T-helper 17 cell (primary cell): ENCODE data around the gene GABBR2. TPM values are rescaled to one million over a fixed set of nuclear protein-coding genes. Genes with fewer than 3 reads are reported as not detected.
"Not testable (repeated sequence)": the region's sequence is repeated elsewhere in the genome, so short reads cannot be mapped to it uniquely, and the experiment has no call there.

Experiments
- ATAC-seq: fragments of 150-1000 bp; cut with Tn5 transposase; 2 replicates; pipeline ENCODE4 v1.10.0; 2021; ENCODE audit warnings: mild to moderate bottlenecking, moderate library complexity
- DNase-seq, 3 donors: peaks; one replicate each; pipeline versions ENCODE4 v3.0.0 to v3.0.0-alpha.2; 2020 to 2021
- H3K9me3 ChIP-seq: one replicate; pipeline ENCODE4 v1.7.0; 2013; ENCODE audit warnings: low read length, mild to moderate bottlenecking; ENCODE audit not compliant: control insufficient read depth, poor library complexity, severe bottlenecking
- H3K27ac Mint-ChIP-seq: one replicate; pipeline ENCODE4 v1.8.0; 2022; ENCODE audit warnings: mild to moderate bottlenecking, moderate library complexity, mixed read lengths
- H3K27me3 Mint-ChIP-seq: one replicate; pipeline ENCODE4 v1.8.0; 2022; ENCODE audit warnings: mixed read lengths
- H3K36me3 Mint-ChIP-seq: one replicate; pipeline ENCODE4 v1.8.0; 2022; ENCODE audit warnings: low read depth, mixed read lengths
- H3K4me1 Mint-ChIP-seq: one replicate; pipeline ENCODE4 v1.8.0; 2022; ENCODE audit warnings: mild to moderate bottlenecking, mixed read lengths
- H3K4me3 Mint-ChIP-seq: one replicate; pipeline ENCODE4 v1.8.0; 2022; ENCODE audit warnings: mild to moderate bottlenecking, moderate library complexity, mixed read lengths
- total RNA-seq, 4 donors: library from RNA in 2 of 4; stranded (reverse) in 2 of 4; gene quantifications; one replicate each; pipeline ENCODE4 v1.2.3 and lab custom pipeline; 2022 to 2026

GABBR2 gene
- total RNA-seq, 2 donors from 2014 or later, result not detected

- Mint-ChIP-seq H3K27me3 (peaks cover 60% of the 10 kb centered on the region), H3K36me3 (no peaks in the 10 kb centered on the region), H3K27ac (no peak overlapping the region), H3K4me1 (no peaks in the 10 kb centered on the region), H3K4me3 (no peak overlapping the region)
- ATAC-seq, result no peak
- no peaks in the 10 kb centered on the region for H3K9me3 ChIP-seq
- no peak for DNase-seq
Observed at GRCh38 chr9:98479967-98480847, 228.5 kb downstream of the GABBR2 start.

GRCh38 chr9:98479449-98479848 is 229.3 kb downstream of the GABBR2 start:
- no peak overlapping the region for H3K27ac Mint-ChIP-seq

GRCh38 chr9:98477884-98478283 is 230.9 kb downstream of the GABBR2 start:
- Mint-ChIP-seq H3K36me3 (no peaks in the 10 kb centered on the region), H3K4me1 (peaks cover 3% of the 10 kb centered on the region), H3K4me3 (no peak overlapping the region), H3K27ac (no peak overlapping the region), H3K27me3 (peaks cover 45% of the 10 kb centered on the region)
- no peaks in the 10 kb centered on the region for H3K9me3 ChIP-seq
- ATAC-seq (no peak), DNase-seq (no peak)

More at GRCh38 chr9:98479449-98479848, 229.3 kb downstream of the GABBR2 start:
- H3K9me3 ChIP-seq, result no peaks in the 10 kb centered on the region
- ATAC-seq (no peak), DNase-seq (no peak)
- Mint-ChIP-seq H3K27me3 (peaks cover 58% of the 10 kb centered on the region), H3K36me3 (no peaks in the 10 kb centered on the region), H3K4me3 (no peak overlapping the region), H3K4me1 (peaks cover 3% of the 10 kb centered on the region)

GRCh38 chr9:98472216-98472615 is 236.5 kb downstream of the GABBR2 start:
- no peak for ATAC-seq

GRCh38 chr9:98471185-98471584 is 237.6 kb downstream of the GABBR2 start:
- Mint-ChIP-seq H3K4me1 (peaks cover 3% of the 10 kb centered on the region), H3K36me3 (no peaks in the 10 kb centered on the region), H3K27ac (no peak overlapping the region), H3K4me3 (no peak overlapping the region), H3K27me3 (peaks cover 30% of the 10 kb centered on the region)
- ATAC-seq, result no peak
- DNase-seq, result no peak
- no peaks in the 10 kb centered on the region for H3K9me3 ChIP-seq

More at GRCh38 chr9:98472216-98472615, 236.5 kb downstream of the GABBR2 start:
- H3K4me1 Mint-ChIP-seq, result peaks cover 3% of the 10 kb centered on the region
- no peak overlapping the region for H3K4me3 Mint-ChIP-seq
- peaks cover 24% of the 10 kb centered on the region for H3K27me3 Mint-ChIP-seq
- H3K9me3 ChIP-seq, result no peaks in the 10 kb centered on the region
- DNase-seq, result no peak
- H3K27ac Mint-ChIP-seq, result no peak overlapping the region
- H3K36me3 Mint-ChIP-seq, result no peaks in the 10 kb centered on the region

- Mint-ChIP-seq H3K4me1 (no peaks in the 10 kb centered on the region), H3K27ac (no peak overlapping the region), H3K4me3 (no peak overlapping the region), H3K27me3 (peaks cover 29% of the 10 kb centered on the region), H3K36me3 (no peaks in the 10 kb centered on the region)
- no peaks in the 10 kb centered on the region for H3K9me3 ChIP-seq
- ATAC-seq, result no peak
- DNase-seq, result no peak
Observed at GRCh38 chr9:98468567-98469239, 240.0 kb downstream of the GABBR2 start.

GRCh38 chr9:98465799-98466198 is 242.9 kb downstream of the GABBR2 start:
- no peak overlapping the region for H3K27ac Mint-ChIP-seq
- no peaks in the 10 kb centered on the region for H3K36me3 Mint-ChIP-seq
- ATAC-seq, result no peak
- H3K27me3 Mint-ChIP-seq, result peaks cover 18% of the 10 kb centered on the region
- H3K9me3 ChIP-seq, result no peaks in the 10 kb centered on the region
- DNase-seq, result no peak
- H3K4me1 Mint-ChIP-seq, result no peaks in the 10 kb centered on the region
- no peak overlapping the region for H3K4me3 Mint-ChIP-seq

- not testable (repeated sequence) for H3K27ac Mint-ChIP-seq, H3K4me1 Mint-ChIP-seq, DNase-seq, H3K4me3 Mint-ChIP-seq, H3K36me3 Mint-ChIP-seq, ATAC-seq, H3K9me3 ChIP-seq
- H3K27me3 Mint-ChIP-seq, result peaks cover 18% of the 10 kb centered on the region
Observed at GRCh38 chr9:98464156-98464690, 244.5 kb downstream of the GABBR2 start.

- H3K27ac Mint-ChIP-seq, result no peak overlapping the region
- DNase-seq, result no peak
- H3K36me3 Mint-ChIP-seq, result no peaks in the 10 kb centered on the region
- H3K9me3 ChIP-seq, result no peaks in the 10 kb centered on the region
- ATAC-seq, result no peak
- H3K4me3 Mint-ChIP-seq, result no peak overlapping the region
- H3K4me1 Mint-ChIP-seq, result no peaks in the 10 kb centered on the region
- peaks cover 20% of the 10 kb centered on the region for H3K27me3 Mint-ChIP-seq
Observed at GRCh38 chr9:98462310-98462709, 246.4 kb downstream of the GABBR2 start.

GRCh38 chr9:98460704-98461103 is 248.0 kb downstream of the GABBR2 start:
- ATAC-seq (no peak), DNase-seq (no peak)
- Mint-ChIP-seq H3K27ac (no peak overlapping the region), H3K27me3 (peaks cover 19% of the 10 kb centered on the region), H3K36me3 (no peaks in the 10 kb centered on the region), H3K4me3 (no peak overlapping the region), H3K4me1 (no peaks in the 10 kb centered on the region)
- no peaks in the 10 kb centered on the region for H3K9me3 ChIP-seq

GRCh38 chr9:98457726-98458370 is 250.9 kb downstream of the GABBR2 start:
- no peaks in the 10 kb centered on the region for H3K4me1 Mint-ChIP-seq
- no peak overlapping the region for H3K27ac Mint-ChIP-seq
- peaks cover 33% of the 10 kb centered on the region for H3K27me3 Mint-ChIP-seq
- DNase-seq (no peak), ATAC-seq (no peak)
- H3K9me3 ChIP-seq, result no peaks in the 10 kb centered on the region
- no peaks in the 10 kb centered on the region for H3K36me3 Mint-ChIP-seq
- H3K4me3 Mint-ChIP-seq, result no peak overlapping the region

GRCh38 chr9:98456156-98456613 is 252.6 kb downstream of the GABBR2 start:
- Mint-ChIP-seq H3K27ac (no peak overlapping the region), H3K4me3 (no peak overlapping the region), H3K4me1 (no peaks in the 10 kb centered on the region), H3K36me3 (no peaks in the 10 kb centered on the region), H3K27me3 (peaks cover 45% of the 10 kb centered on the region)
- no peaks in the 10 kb centered on the region for H3K9me3 ChIP-seq
- no peak for DNase-seq
- ATAC-seq, result no peak
